ENCODE data around the gene KRT28. TPM values are rescaled to one million over a fixed set of nuclear protein-coding genes. Genes with fewer than 3 reads are reported as not detected.

The KRT28 gene
- total and polyA plus RNA-seq, 7 donors = not detected

GRCh38 chr17:40775945-40776344, 23.8 kb downstream of the KRT28 start:
- Histone ChIP-seq H3K36me3 (no peaks in the 10 kb centered on the region), H3K4me3 (no peak overlapping the region), H3K27ac (peak overlapping the region in 1 of 4 donors; percentile 23), H3K4me1 (peaks cover 0 to 5% (median 0%) of the 10 kb centered on the region in 4 donors), H3K27me3 (peaks cover 6 to 42% (median 7%) of the 10 kb centered on the region in 3 donors), H3K9me3 (no peaks in the 10 kb centered on the region)
- TF ChIP-seq POLR2AphosphoS5 (IDR thresholded peaks at IDR 0.05) = no peak
- no peak for TF ChIP-seq EP300 (IDR thresholded peaks at IDR 0.05)
- no peak for TF ChIP-seq POLR2A (IDR thresholded peaks at IDR 0.05)
- TF ChIP-seq CTCF (IDR thresholded peaks at IDR 0.05) = no peak
- DNase-seq = no peak
- intact Hi-C loops (cut with DNase I) = no loop called here
- 74 to 77% methylated on average over 4 of the region's 4 CpGs for WGBS, 2 donors

GRCh38 chr17:40772101-40772500, 27.7 kb downstream of the KRT28 start, which contains the start of gene KRT26:
Gene KRT26, minus strand, starts transcription at chr17:40772201. Its CDS starts 88 bp downstream, at chr17:40772113.
- no peak for TF ChIP-seq POLR2A (IDR thresholded peaks at IDR 0.05)
- no peak for TF ChIP-seq EP300 (IDR thresholded peaks at IDR 0.05)
- TF ChIP-seq CTCF (IDR thresholded peaks at IDR 0.05) = no peak
- TF ChIP-seq POLR2AphosphoS5 (IDR thresholded peaks at IDR 0.05) = no peak
- DNase-seq = no peak
- Histone ChIP-seq H3K27me3 (peaks cover 0 to 10% (median 3%) of the 10 kb centered on the region in 3 donors), H3K27ac (no peak within 1 kb of the TSS), H3K36me3 (no peaks in the 10 kb centered on the region), H3K9me3 (no peaks in the 10 kb centered on the region), H3K4me3 (no peak within 1 kb of the TSS), H3K4me1 (no peaks in the 10 kb centered on the region)
- intact Hi-C loops (cut with DNase I) = no loop called here
- 86 to 91% methylated on average over 3 of the region's 3 CpGs for WGBS, 2 donors

GRCh38 chr17:40765657-40766056, 34.1 kb downstream of the KRT28 start:
- intact Hi-C loops (cut with DNase I) = no loop called here
- 79 to 80% methylated on average over 2 of the region's 2 CpGs for WGBS, 2 donors
- H3K36me3 ChIP-seq = no peaks in the 10 kb centered on the region

GRCh38 chr17:40763752-40764151, 36.0 kb downstream of the KRT28 start:
- no peak overlapping the region for H3K4me3 ChIP-seq
- H3K36me3 ChIP-seq = no peaks in the 10 kb centered on the region
- DNase-seq = no peak
- intact Hi-C loops (cut with DNase I) = no loop called here
- WGBS, 2 donors = 76 to 79% methylated on average over 1 of the region's 1 CpG
- no peaks in the 10 kb centered on the region for H3K27me3 ChIP-seq
- no peak for TF ChIP-seq EP300 (IDR thresholded peaks at IDR 0.05)
- TF ChIP-seq POLR2AphosphoS5 (IDR thresholded peaks at IDR 0.05) = no peak
- TF ChIP-seq CTCF (IDR thresholded peaks at IDR 0.05) = no peak
- no peak for TF ChIP-seq POLR2A (IDR thresholded peaks at IDR 0.05)
- peaks cover 9 to 28% (median 18%) of the 10 kb centered on the region in 4 donors for H3K9me3 ChIP-seq
- H3K4me1 ChIP-seq = no peaks in the 10 kb centered on the region
- H3K27ac ChIP-seq = no peak overlapping the region

More at GRCh38 chr17:40765657-40766056, 34.1 kb downstream of the KRT28 start:
- DNase-seq = no peak
- no peaks in the 10 kb centered on the region for H3K4me1 ChIP-seq
- no peaks in the 10 kb centered on the region for H3K27me3 ChIP-seq
- no peak overlapping the region for H3K27ac ChIP-seq
- no peak overlapping the region for H3K4me3 ChIP-seq
- no peak for TF ChIP-seq POLR2A (IDR thresholded peaks at IDR 0.05)
- TF ChIP-seq POLR2AphosphoS5 (IDR thresholded peaks at IDR 0.05) = no peak
- TF ChIP-seq CTCF (IDR thresholded peaks at IDR 0.05) = no peak
- no peak for TF ChIP-seq EP300 (IDR thresholded peaks at IDR 0.05)
- peaks cover 0 to 11% (median 9%) of the 10 kb centered on the region in 4 donors for H3K9me3 ChIP-seq
